Activated T-helper 1 cell treated with Interleukin-2 at 50 U/mL for 16 hours (primary cell): ENCODE measurements around the gene ZNF460.
"Not testable (repeated sequence)": the region's sequence is repeated elsewhere in the genome, so short reads cannot be mapped to it uniquely, and the experiment has no call there.

Experiments used
- DNase-seq: peaks from one replicate; pipeline ENCODE4 v3.0.0-alpha.2; 2020; ENCODE audit warnings: low read depth

ZNF460 gene

DNA sequence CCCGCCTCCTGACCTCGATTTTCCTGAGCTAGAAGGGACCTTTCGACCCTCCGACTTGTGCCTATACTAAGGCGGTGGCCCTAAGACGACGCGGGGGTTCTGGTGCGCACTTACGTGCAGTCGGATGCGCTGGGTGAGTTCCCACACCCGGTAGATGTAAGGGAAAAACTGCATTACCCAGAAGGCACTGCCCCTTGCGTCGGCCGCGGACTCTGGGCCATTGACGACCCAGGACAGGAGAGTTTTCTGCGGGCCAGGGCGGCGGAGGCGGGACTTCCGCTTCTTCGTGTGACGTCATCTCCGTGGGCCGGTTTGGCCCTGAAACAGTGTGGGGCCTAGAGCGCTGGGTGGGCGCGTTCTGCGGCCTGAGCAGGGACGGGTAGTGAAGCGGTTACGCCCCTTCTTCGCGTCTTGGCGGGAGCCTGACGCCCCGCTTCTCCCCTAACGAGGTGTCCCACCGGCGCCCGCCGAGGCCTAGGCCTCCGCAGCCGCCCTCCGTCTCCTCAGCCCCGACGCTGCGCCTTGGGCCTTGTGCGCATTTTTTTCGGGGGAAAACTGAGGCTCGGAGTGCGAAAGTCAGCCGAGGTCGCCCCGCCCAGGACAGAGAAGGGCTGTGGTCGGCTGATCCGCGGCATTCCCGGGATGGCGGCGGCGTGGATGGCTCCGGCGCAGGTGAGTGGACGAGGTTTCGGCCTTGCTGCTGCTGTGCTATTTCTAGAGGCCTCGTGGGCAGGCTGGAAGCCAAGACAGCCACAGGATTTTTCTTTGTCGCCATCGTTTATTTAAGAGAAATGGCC, at the start of gene ZNF460:
Gene ZNF460 (plus strand): TSS at position 321 of the 797 bp plus-strand sequence. CDS start 322 bp downstream, at position 643.
- DNase-seq = peak; percentile 94

DNA sequence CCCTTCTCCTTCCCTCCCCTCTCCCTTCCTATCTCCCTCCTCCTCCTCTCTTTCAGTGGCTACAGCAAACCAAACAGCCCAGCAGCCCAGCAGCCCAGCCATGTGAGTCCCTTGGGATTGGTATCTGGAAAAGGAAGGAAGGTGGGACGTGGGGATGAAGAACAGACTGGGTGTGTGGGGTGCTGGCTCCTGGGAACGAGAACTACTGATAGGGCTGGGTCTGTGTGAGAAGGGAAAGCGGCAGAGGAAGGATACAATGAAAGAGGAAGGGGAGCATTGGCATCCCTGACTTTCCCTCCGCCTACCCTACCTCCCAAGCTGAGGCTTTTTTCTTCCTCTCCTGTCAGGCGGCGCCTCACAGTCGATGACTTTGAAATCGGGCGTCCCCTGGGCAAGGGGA, 48.6 kb upstream of the ZNF460 start:
- DNase-seq = no peak

DNA sequence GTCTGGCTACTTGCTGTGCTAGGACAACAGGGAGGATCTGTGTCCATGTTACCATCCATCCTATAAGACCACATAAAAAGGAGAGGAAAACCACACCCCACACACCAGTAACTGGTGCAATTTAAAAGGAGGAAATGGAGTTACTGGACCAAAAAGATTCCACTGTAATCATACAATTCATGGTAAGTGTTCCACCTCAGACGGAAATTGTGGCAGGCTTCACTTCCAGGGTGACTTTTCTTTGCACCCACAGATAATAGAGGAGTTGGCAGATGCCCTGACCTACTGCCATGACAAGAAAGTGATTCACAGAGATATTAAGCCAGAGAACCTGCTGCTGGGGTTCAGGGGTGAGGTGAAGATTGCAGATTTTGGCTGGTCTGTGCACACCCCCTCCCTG, 47.1 kb upstream of the ZNF460 start:
- DNase-seq = no peak

DNA sequence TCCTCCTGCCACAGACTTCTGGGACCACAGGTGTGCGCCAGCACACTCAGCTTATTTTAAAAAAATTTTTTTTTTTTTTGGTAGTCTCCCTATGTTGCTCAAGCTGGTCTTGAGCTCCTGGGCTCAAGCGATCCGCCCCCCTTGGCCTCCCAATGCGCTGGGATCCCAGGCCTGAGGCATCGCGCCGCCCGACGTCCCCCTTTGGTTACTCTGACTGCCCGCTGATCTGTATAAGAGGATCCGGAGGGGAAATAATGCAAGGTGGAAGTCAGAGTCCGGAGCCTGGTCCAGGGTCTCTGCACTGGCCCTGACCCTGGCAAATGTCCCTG, 40.3 kb upstream of the ZNF460 start:
- no peak for DNase-seq

DNA sequence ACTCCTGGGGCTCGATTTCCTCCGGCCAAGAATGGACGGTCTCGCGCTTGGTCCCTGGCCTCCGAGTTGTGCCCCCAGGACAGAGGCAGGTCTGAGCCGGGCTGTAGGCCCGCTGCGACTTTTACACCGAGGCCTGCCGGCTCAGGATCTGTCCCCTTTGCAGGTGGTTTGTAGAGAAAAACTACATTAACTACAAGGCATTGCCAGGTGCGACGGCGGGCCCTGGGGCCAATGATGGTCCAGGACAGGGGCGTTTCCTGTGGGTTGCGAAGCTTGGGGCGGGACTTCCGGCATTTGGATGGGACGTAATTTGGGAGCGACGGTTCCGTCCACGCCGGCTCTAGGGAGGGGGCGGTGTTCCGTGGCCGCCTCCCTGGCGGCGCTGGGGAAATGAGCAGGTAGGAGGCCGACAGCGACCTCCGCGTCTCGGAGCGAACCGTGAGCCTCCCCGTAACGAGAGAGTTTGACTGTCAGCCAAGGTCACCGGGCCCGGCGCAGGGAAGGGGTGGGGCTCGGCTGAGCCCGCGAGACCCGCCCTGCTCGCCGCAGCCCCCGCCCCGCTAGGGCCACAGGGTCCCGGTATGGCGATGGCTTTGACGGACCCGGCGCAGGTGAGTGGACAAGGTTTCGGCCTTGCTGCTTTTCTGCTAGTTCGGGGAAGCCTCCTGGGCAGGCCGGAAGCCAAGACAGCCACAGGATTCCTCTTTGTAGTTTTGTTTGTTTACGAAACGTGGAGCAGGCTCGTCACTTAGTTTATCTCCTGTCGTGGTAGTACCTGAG, 39.8 kb upstream of the ZNF460 start, which contains the start of gene ZNF805:
Gene ZNF805 (plus strand): TSS at position 322 of the 780 bp plus-strand sequence. CDS start 260 bp downstream, at position 582.
- peak; percentile 93 for DNase-seq

DNA sequence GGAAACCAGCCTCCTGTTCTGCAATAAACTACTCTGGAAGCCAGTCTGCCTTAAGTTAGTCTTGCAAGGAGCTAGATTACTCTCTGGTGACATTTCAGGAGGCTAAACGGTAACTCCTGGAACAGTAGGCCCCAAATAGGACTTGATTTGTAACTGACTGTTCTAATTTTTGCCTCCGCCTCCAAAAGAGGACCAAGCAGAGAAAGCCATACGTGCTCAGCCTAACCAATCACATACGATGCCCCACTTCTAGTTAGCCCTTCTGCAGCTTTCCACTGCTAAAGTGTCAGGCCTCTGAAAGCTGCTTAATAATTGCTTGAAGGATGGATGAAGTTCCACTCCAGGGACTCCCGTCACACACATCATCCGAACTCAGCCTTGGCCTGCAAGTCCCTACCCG, 39.1 kb upstream of the ZNF460 start:
- no peak for DNase-seq

DNA sequence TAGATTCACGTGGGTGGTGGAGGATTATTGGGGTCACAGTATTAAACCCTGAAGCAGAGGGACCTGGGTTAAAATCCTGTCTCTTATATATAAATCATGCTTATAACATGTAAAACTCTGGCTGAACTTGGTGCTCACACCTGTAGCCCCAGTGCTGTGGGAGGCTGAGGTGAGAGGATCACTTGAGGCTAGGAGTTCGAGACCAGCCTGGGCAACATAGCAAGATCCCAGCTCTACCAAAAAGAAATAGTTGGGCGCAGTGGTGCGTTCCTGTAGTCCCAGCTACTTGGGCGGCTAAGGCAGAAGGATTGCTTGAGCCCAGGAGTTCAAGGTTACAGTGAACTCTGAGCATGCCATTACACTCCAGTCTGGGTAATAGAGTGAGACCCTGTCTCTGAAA, 37.5 kb upstream of the ZNF460 start:
- DNase-seq = no peak

DNA sequence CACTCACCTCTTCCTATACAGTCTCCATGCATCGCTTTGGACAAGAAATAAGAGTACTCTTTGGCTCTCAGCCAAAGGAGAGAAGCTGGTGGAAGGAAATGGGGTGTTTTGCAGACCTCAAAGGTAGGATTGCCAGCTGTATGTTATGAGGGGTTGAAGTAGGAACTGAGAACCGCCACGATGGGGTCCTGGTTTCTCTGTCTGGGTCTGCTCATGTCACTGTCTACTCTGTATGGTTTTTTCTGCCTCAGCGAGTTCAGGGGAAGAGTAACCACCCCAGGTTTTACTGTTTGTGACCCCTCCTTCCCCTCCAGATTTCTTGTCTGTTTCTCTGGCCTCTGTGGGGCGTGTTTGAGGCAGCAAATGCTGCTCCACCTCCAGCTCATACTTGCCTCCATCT, 35.8 kb upstream of the ZNF460 start:
- no peak for DNase-seq

DNA sequence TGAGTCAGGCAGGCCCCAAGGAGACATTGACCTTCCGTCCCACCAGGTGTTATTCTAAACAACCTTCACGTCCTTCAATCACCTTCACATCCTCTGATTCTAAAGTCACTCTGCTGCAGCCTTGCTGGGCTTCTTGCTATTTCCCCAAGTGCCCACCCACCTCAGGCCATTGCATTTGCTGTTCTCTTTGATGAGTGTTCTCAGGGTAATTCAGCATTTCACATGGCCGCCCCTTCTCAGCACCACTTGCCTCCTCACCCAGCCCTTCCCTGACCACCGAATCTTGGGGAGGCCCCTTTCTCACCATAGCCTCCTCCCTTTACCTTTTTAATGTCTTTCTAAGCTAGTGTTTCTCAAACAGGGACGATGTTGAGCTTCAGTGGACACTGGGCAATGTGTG, 35.2 kb upstream of the ZNF460 start:
- no peak for DNase-seq

DNA sequence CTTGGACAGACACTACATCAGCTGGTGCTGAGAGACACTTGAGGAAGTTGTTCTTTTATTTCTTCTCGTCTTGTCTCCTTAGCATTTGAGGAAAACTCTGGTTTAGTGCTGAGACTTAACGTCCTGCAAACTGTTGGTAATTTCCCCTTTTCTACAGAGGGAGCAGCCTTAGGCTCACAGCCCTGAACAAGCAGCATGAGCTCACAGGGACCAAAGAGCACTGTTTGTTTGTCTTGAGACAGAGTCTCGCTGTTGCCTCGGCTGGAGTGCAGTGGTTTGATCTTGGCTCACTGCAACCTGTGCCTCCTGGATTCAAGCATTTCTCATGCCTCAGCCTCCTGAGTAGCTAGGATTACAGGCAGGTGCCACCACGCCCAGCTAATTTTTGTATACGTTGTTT, 34.3 kb upstream of the ZNF460 start:
- DNase-seq = no peak

DNA sequence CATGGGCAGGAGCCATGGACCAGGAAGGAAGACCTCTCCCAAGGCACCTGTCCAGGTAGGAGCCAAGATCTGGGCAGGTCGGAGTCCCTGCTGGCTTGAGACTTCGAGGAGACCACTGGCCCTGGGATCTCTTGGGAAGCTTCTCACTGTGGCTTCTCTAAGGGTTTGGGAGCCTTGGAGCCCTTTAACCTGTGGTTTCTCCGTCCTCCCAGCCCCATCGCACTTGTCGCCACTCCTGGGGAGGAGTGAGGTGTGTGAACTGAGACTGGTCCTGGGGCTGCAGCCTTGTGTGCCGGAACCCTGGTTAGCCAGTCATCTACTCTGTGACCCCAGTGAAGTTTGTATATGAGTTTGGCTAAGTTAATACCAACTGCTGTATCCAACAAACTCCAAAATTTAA, 31.6 kb upstream of the ZNF460 start:
- DNase-seq = no peak

DNA sequence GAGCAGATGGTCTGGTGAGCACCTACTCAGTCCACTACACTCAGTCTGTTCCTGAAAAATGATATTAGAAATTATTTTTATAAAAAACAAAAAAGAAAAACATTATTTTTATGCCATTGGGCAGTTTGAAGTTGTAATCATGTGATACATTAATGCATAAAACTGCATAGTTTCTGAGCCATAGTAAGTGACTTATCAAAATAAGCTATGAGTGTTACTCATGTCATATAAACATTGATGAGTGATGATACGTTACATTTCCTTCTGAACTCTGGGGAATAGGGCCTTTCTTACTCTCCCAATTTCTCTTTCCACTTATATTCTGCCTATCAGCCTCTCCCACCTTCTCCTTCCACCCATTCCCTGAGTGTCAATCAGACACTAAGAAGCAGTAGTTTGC, 31.0 kb upstream of the ZNF460 start:
- DNase-seq = no peak

DNA sequence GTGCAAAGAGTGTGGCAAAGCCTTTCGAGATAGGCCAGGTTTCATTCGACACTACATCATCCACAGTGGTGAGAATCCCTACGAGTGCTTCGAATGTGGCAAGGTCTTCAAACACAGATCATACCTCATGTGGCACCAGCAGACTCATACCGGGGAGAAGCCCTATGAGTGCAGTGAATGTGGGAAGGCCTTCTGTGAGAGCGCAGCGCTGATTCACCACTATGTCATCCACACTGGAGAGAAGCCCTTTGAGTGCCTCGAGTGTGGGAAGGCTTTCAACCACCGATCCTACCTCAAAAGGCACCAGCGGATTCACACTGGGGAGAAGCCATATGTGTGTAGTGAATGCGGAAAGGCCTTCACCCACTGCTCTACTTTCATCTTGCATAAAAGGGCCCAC, 26.5 kb upstream of the ZNF460 start:
- not testable (repeated sequence) for DNase-seq

DNA sequence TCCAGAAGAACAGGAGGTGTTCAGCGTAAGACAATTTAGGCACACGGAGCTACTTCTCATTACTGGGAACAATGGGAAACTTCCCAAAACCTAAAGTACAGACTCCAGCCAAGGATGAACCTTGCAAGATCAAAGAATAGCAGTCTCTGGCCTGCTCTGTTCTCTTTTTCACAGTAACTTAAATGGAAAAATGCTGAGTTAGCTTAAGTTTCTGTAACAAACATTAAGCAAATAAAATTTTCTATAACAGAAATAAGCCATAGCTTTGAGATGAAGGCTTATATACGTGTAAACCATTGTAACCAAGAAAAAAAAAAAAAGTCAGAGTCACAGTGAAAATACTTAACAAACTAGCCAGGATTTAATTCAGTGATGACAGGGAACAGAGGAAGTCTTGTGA, 18.2 kb upstream of the ZNF460 start:
- DNase-seq = no peak

DNA sequence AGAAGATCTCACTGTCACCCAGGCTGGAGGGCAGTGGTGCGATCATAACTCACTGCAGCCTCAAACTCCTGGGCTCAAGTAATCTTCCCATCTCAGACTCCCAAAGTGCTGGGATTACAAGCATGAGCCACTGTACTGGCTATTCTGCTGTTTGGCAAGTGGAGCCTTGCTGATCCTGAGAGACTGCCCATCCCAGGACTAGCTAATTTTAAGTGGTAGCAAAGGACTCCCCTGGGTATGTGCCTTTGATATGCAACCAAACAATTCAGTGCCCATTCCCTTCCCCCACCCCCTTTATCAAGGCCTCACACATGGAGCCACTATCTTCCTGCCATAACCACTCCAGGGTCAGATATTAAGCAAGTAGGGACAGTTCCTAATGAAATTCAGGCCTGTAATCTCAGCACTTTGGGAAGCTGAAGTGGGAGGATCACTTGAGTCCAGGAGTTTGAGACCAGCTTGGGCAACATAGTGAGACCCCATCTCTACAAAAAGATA, 17.0 kb upstream of the ZNF460 start:
- no peak for DNase-seq

DNA sequence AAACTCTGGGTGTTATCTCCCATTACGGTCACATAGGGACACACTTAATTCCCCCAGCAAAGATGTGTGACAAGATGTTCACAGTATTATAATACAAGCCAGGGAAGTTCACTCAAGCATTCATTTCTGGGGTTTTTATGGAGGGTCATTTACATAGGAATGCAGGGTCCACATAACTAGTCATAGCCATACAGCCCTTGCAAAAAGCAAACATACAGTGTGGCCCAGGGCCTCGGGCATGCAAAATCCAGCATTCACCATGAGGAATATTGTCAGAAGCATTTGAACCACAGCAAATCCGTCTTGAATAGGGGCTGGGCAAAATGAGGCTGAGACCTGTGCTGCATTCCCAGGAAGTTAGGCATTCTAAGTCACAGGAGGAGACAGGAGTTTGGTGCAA, 13.0 kb upstream of the ZNF460 start:
- DNase-seq = no peak

DNA sequence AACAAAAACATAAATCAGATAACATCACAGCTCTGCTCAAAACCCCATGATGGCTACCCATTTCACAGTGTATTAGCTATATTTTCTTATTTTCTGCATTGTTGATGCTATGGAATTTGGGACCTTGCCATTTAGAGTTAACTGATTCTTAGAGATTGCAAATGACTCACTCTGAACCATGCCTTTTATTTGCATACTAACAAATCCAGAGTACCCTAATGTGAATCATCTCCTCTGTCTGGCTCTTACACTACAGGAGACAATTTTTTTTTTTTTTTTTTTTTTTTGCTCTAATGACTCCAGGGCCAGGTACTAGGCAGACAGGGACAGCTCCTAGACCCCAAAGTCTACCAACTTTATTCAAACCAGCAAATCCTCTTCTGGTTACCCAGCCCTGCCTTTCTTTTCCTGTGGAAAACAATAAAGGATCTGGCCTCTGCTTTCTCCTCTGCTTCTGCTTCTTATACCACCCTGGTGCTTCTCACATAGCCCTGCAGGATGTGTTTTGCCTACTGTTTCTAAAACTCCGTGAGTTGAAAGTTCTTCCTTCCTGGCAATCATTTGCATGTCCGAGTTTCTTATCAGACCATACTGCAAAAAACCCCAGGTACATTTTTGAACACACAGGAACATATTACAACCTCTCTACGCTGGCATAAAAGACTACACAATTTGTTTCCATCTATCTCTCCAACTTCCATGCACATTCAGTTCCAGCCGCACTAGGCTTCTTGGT, 10.6 kb upstream of the ZNF460 start:
- no peak for DNase-seq

DNA sequence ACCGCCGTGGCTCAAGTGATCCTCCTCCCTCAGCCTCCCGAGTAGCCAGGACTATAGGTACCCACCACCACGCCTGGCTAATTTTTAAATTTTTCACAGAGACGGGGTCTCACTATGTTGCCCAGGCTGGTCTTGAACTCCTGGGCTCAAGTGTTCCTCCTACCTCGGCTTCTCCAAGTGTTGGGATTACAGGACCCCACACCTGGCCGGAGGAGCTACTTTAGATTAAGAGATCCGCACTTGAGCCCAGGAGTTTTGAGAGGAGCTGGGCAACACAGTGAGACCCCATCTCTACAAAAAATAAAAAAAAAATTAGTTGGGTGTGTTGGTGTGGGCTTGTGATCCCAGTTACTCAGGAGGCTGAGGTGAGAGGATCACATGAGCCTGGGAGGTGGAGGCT, 9.0 kb upstream of the ZNF460 start:
- no peak for DNase-seq

DNA sequence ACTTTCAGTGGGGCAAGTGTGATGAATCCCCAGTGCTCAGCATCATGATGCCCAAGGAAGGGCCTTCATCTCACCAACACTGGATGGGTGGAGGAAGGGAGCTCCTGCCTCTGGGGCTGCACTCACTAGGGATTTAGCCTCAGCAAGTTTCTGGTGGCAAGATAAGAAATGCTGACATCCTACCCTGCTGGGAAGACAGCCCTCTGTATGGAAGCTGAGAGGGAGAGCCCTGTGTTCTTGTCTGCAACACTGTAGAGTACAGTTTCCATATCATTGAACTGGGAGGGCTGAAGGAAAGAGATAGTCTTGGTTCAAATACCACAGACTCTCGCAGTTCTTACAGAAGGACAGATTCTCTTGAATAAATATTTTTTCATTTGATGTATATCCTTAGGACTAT, 7.3 kb upstream of the ZNF460 start:
- DNase-seq = no peak

DNA sequence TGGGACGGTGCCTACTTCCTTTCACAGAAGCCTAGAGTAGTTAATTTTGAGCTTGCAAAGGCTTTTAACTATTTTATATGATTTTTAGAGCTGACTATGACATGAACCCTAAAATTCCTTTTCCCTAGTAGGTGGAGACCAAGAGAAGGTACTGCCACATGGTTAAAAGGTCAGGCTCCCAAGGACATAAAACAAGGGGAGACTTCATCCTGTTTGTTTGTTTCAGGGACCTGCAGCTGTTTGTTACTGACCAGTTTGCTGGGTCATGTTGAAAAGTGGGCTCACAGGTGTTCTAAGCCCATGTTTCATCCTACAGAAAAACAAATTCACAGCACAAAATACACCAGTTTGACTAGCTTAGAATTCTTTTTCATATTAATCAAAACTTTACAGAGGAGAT, 3.9 kb upstream of the ZNF460 start:
- no peak for DNase-seq

DNA sequence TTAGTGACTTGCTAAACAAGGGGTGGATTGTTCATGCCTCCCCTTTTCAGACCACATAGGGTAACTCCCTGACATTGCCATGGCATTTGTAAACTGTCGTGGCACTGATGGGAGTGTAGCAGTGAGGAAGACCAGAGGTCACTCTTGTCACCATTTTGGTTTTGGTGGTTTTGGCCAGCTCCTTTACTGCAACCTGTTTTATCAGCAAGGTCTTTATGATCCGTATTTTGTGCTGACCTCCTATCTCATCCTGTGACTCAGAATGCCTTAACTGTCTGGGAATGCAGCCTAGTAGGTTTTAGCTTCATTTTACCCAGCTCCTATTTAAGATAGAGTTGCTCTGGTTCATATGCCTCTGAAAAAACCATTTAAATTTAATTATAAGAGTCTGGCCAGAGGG, 1.8 kb upstream of the ZNF460 start:
- DNase-seq = not testable (repeated sequence)

DNA sequence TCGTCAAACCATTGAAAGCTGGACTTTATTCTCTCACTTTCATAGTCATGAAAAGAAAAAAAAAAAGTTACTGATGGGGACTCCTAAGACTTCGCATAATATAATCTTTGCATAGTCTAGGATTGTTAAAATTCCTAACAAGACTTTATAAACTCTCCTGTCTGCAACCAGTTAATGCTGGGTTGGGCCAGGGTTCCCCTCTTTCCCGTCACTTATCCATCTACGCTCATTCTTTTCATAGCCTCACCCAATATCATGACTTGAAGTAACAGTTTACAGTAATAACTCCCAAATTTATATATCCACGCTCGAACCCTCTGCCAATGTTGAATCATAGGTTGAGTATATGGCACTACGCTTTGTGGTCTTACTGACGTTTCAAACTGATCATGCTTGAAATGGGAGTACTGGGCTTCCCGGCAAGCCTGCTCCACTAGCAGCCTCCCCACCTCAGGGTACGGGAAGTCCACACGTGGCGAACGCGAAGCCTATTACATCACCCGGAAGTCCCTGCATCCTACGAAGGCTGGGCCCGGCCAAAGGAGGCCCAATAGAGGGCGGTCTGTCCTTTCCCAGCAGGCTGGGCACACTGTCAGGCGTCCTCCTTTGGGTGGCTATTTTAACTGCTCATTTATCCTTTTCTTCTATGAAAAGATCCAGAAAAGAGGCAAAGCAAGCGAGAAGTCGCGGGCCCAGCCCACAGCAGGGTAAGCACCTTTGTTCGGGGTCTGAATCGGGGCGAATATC, 694 bp upstream of the ZNF460 start:
- peak; percentile 60 for DNase-seq
